ENCODE measurements around the gene PGAP1. TPM values are rescaled to one million over a fixed set of nuclear protein-coding genes. Genes with fewer than 3 reads are reported as not detected.

Gene PGAP1
- total RNA-seq, 1 donor from 2014 or later = 41.1 TPM

GRCh38 chr2:196884368-196884767, 42.1 kb downstream of the PGAP1 start:
- DNase-seq = no peak

GRCh38 chr2:196876364-196876763, 50.1 kb downstream of the PGAP1 start:
- DNase-seq = no peak

GRCh38 chr2:196875414-196875813, 51.1 kb downstream of the PGAP1 start:
- no peak for DNase-seq

- DNase-seq = no peak
Observed at GRCh38 chr2:196873511-196873910, 53.0 kb downstream of the PGAP1 start.

GRCh38 chr2:196854629-196855028, 71.9 kb downstream of the PGAP1 start:
- DNase-seq = no peak

- no peak for DNase-seq
Observed at GRCh38 chr2:196853301-196854087, 73.0 kb downstream of the PGAP1 start.

GRCh38 chr2:196851088-196851487, 75.4 kb downstream of the PGAP1 start:
- DNase-seq = no peak

- no peak for DNase-seq
Observed at GRCh38 chr2:196849895-196850294, 76.6 kb downstream of the PGAP1 start.

- no peak for DNase-seq
Observed at GRCh38 chr2:196846295-196846694, 80.2 kb downstream of the PGAP1 start.

- DNase-seq = no peak
Observed at GRCh38 chr2:196845371-196845770, 81.1 kb downstream of the PGAP1 start.

- no peak for DNase-seq
Observed at GRCh38 chr2:196840171-196840570, 86.3 kb downstream of the PGAP1 start.

- DNase-seq = no peak
Observed at GRCh38 chr2:196839574-196839973, 86.9 kb downstream of the PGAP1 start.

- DNase-seq = peak; percentile 7
Observed at GRCh38 chr2:196836440-196836839, 90.1 kb downstream of the PGAP1 start.

GRCh38 chr2:196830701-196831100, 95.8 kb downstream of the PGAP1 start:
- no peak for DNase-seq

- DNase-seq = no peak
Observed at GRCh38 chr2:196827356-196827755, 99.2 kb downstream of the PGAP1 start.

- no peak for DNase-seq
Observed at GRCh38 chr2:196823750-196824522, 102.6 kb downstream of the PGAP1 start.

- no peak for DNase-seq
Observed at GRCh38 chr2:196821195-196821594, 105.3 kb downstream of the PGAP1 start.

GRCh38 chr2:196809260-196809659, 117.2 kb downstream of the PGAP1 start, which contains the start of gene C2orf66:
Gene C2orf66, minus strand, starts transcription at chr2:196809355. Its CDS starts 19 bp downstream, at chr2:196809336.
- no peak for DNase-seq

- no peak for DNase-seq
Observed at GRCh38 chr2:196808083-196808665, 118.3 kb downstream of the PGAP1 start.

- no peak for DNase-seq
Observed at GRCh38 chr2:196804381-196804780, 122.1 kb downstream of the PGAP1 start.

GRCh38 chr2:196802401-196802800, 124.1 kb downstream of the PGAP1 start:
- peak; percentile 70 for DNase-seq

- DNase-seq = peak; percentile 75
Observed at GRCh38 chr2:196801674-196802261, 124.7 kb downstream of the PGAP1 start.

- DNase-seq = no peak
Observed at GRCh38 chr2:196798980-196799379, 127.5 kb downstream of the PGAP1 start.

All from tongue (tissue), 2 donors.